H4 (cell line): Measurements from ENCODE around the gene SIRPA. TPM values are rescaled to one million over a fixed set of nuclear protein-coding genes. Genes with fewer than 3 reads are reported as not detected.
"Not testable (repeated sequence)": the region's sequence is repeated elsewhere in the genome, so short reads cannot be mapped to it uniquely, and the experiment has no call there.

ENCODE experiments used
- DNase-seq: peaks from one replicate; pipeline ENCODE4 v3.0.0-alpha.2; 2015; ENCODE audit warnings: low spot score
- total RNA-seq: library from RNA; depleted of rRNA; stranded (reverse); fragments of >200 nt; shearing (Covaris generic); gene quantifications from 2 replicates; pipeline ENCODE4 v1.2.3, GENCODE V29; 2014

SIRPA gene
- total RNA-seq, 1 experiment from 2014 or later, result 10.6 TPM

GRCh38 chr20:1907586-1907985, 12.4 kb downstream of the SIRPA start:
- DNase-seq, result no peak

- DNase-seq, result no peak
Observed at GRCh38 chr20:1908191-1908590, 13.0 kb downstream of the SIRPA start.

- DNase-seq, result no peak
Observed at GRCh38 chr20:1909097-1909496, 13.9 kb downstream of the SIRPA start.

- no peak for DNase-seq
Observed at GRCh38 chr20:1911536-1911935, 16.3 kb downstream of the SIRPA start.

GRCh38 chr20:1912053-1912452, 16.8 kb downstream of the SIRPA start:
- DNase-seq, result no peak

- DNase-seq, result no peak
Observed at GRCh38 chr20:1912646-1913045, 17.4 kb downstream of the SIRPA start.

GRCh38 chr20:1915233-1915632, 20.0 kb downstream of the SIRPA start:
- not testable (repeated sequence) for DNase-seq

GRCh38 chr20:1915725-1916124, 20.5 kb downstream of the SIRPA start:
- DNase-seq, result no peak

- no peak for DNase-seq
Observed at GRCh38 chr20:1917786-1918185, 22.6 kb downstream of the SIRPA start.

GRCh38 chr20:1918491-1919165, 23.4 kb downstream of the SIRPA start:
- no peak for DNase-seq

GRCh38 chr20:1920252-1920651, 25.0 kb downstream of the SIRPA start:
- no peak for DNase-seq

GRCh38 chr20:1920826-1921225, 25.6 kb downstream of the SIRPA start:
- DNase-seq, result no peak

- DNase-seq, result not testable (repeated sequence)
Observed at GRCh38 chr20:1921985-1922384, 26.8 kb downstream of the SIRPA start.

GRCh38 chr20:1922786-1923185, 27.6 kb downstream of the SIRPA start:
- no peak for DNase-seq

- no peak for DNase-seq
Observed at GRCh38 chr20:1924910-1925861, 30.0 kb downstream of the SIRPA start.

GRCh38 chr20:1926237-1926636, 31.0 kb downstream of the SIRPA start:
- no peak for DNase-seq

- DNase-seq, result no peak
Observed at GRCh38 chr20:1927217-1927616, 32.0 kb downstream of the SIRPA start.

GRCh38 chr20:1928154-1928553, 32.9 kb downstream of the SIRPA start:
- no peak for DNase-seq

- no peak for DNase-seq
Observed at GRCh38 chr20:1928782-1929181, 33.6 kb downstream of the SIRPA start.

GRCh38 chr20:1929460-1929859, 34.3 kb downstream of the SIRPA start:
- no peak for DNase-seq

- no peak for DNase-seq
Observed at GRCh38 chr20:1930165-1930564, 35.0 kb downstream of the SIRPA start.

- no peak for DNase-seq
Observed at GRCh38 chr20:1931830-1932229, 36.6 kb downstream of the SIRPA start.

- DNase-seq, result no peak
Observed at GRCh38 chr20:1932971-1933370, 37.8 kb downstream of the SIRPA start.
